GM15510 (cell line): ENCODE results near the gene GALNT11.

Experiments
- POLR2A ChIP-seq: IDR thresholded peaks from 3 replicates; pipeline ENCODE4 v1.6.1; 2011; ENCODE audit warnings: borderline replicate concordance; ENCODE audit not compliant: insufficient read length; ENCODE audit errors: extremely low read depth

Gene GALNT11

GRCh38 chr7:152133804-152134203 lies 108.3 kb downstream of the GALNT11 start:
- TF ChIP-seq POLR2A, result no peak

GRCh38 chr7:152136686-152137085 lies 111.2 kb downstream of the GALNT11 start:
- TF ChIP-seq POLR2A, result no peak

- TF ChIP-seq POLR2A, result no peak
Measured at GRCh38 chr7:152137476-152138025, 112.1 kb downstream of the GALNT11 start.

GRCh38 chr7:152140067-152140466 lies 114.6 kb downstream of the GALNT11 start:
- no peak for TF ChIP-seq POLR2A

- TF ChIP-seq POLR2A, result no peak
Measured at GRCh38 chr7:152140560-152140959, 115.1 kb downstream of the GALNT11 start.

GRCh38 chr7:152142976-152143595 lies 117.6 kb downstream of the GALNT11 start:
- TF ChIP-seq POLR2A, result no peak

GRCh38 chr7:152144557-152145245 lies 119.2 kb downstream of the GALNT11 start:
- no peak for TF ChIP-seq POLR2A

GRCh38 chr7:152145853-152146466 lies 120.5 kb downstream of the GALNT11 start:
- TF ChIP-seq POLR2A, result no peak

GRCh38 chr7:152148706-152149105 lies 123.2 kb downstream of the GALNT11 start:
- TF ChIP-seq POLR2A, result no peak

GRCh38 chr7:152149363-152149762 lies 123.9 kb downstream of the GALNT11 start:
- TF ChIP-seq POLR2A, result no peak

- no peak for TF ChIP-seq POLR2A
Measured at GRCh38 chr7:152152267-152152666, 126.8 kb downstream of the GALNT11 start.

GRCh38 chr7:152158801-152159587 lies 133.5 kb downstream of the GALNT11 start:
- no peak for TF ChIP-seq POLR2A

- no peak for TF ChIP-seq POLR2A
Measured at GRCh38 chr7:152161171-152161570, 135.7 kb downstream of the GALNT11 start.

- TF ChIP-seq POLR2A, result no peak
Measured at GRCh38 chr7:152162287-152162686, 136.8 kb downstream of the GALNT11 start.
